GM12878 (cell line): ENCODE measurements around the gene ADAMTS18. TPM values are rescaled to one million over a fixed set of nuclear protein-coding genes. Genes with fewer than 3 reads are reported as not detected.

Experiments
- ATAC-seq: fragments of 200-7000 bp; cut with Tn5 transposase; 3 replicates; pipeline ENCODE4 v1.9.1; 2020; ENCODE audit warnings: mild to moderate bottlenecking, moderate library complexity
- BruUV-seq: library from RNA; stranded (reverse); fragments of 400-500 nt; replicated peaks from 2 replicates; lab custom pipeline; 2021; lab: Mats Ljungman, UMichigan
- CTCF ChIA-PET: fragments of 300-600 bp; sonication (Branson Sonifier 250); formaldehyde crosslinking; extraction: SDS; loops from one replicate; lab custom pipeline; 2021; ENCODE audit warnings: inconsistent platforms; lab: Yijun Ruan, JAX
- POLR2A ChIA-PET: fragments of 350-600 bp; formaldehyde crosslinking; extraction: SDS; loops from one replicate; lab custom pipeline; 2021; ENCODE audit warnings: inconsistent platforms; lab: Charles Lee
- RAD21 ChIA-PET: fragments of 300-600 bp; sonication (Branson Sonifier 250); formaldehyde crosslinking; loops from one replicate; lab custom pipeline; 2023; ENCODE audit warnings: antibody characterized with exemption; ENCODE audit not compliant: unreplicated experiment; lab: Charles Lee
- SMC1A ChIA-PET: fragments of 300-600 bp; sonication (Branson Sonifier 250); formaldehyde crosslinking; loops from one replicate; lab custom pipeline; 2023; ENCODE audit not compliant: unreplicated experiment, uncharacterized antibody; lab: Charles Lee
- DNase-seq: peaks from one replicate; pipeline ENCODE4 v3.0.0-alpha.2; 2011; ENCODE audit warnings: low read depth, low spot score
- FAIRE-seq: peaks from 3 replicates; lab custom pipeline; 2011; peaks lifted over from hg19 to GRCh38; lab: Jason Lieb, UNC
- H2AFZ ChIP-seq: 2 replicates; pipeline ENCODE4 v1.6.0; 2011; ENCODE audit warnings: low read depth, low read length, control low read depth; ENCODE audit not compliant: control insufficient read depth
- H3K27ac ChIP-seq: 2 replicates; pipeline ENCODE4 v1.5.1; 2011; ENCODE audit warnings: control low read depth; ENCODE audit not compliant: control insufficient read depth, insufficient read depth
- H3K27me3 ChIP-seq, 2 experiments: replicated peaks in 1 of 2; 2 replicates each; pipeline versions ENCODE4 v1.6.0 to v1.6.1; 2011; ENCODE audit warnings: low read length in 1 of 2; ENCODE audit not compliant: control insufficient read depth in 2 of 2, insufficient read depth in 2 of 2
- H3K36me3 ChIP-seq, 2 experiments: 2 replicates each; pipeline ENCODE4 v1.5.1; 2011; ENCODE audit warnings: low read length in 1 of 2; ENCODE audit not compliant: control insufficient read depth in 2 of 2, insufficient read depth in 2 of 2
- H3K4me1 ChIP-seq: 2 replicates; pipeline ENCODE4 v1.6.1; 2011; ENCODE audit warnings: mild to moderate bottlenecking, low read length, moderate library complexity, mixed read lengths; ENCODE audit not compliant: control insufficient read depth, insufficient read depth
- H3K4me2 ChIP-seq: 2 replicates; pipeline ENCODE4 v1.6.0; 2011; ENCODE audit warnings: control low read depth; ENCODE audit not compliant: control insufficient read depth, insufficient read depth
- H3K4me3 ChIP-seq: fragments of 200-600 bp; sonication (generic); 2 replicates; pipeline ENCODE4 v1.5.1; 2016
- H3K79me2 ChIP-seq: 2 replicates; pipeline ENCODE4 v1.6.0; 2011; ENCODE audit warnings: low read length; ENCODE audit not compliant: control insufficient read depth, insufficient read depth
- H3K9ac ChIP-seq: 2 replicates; pipeline ENCODE4 v1.8.0; 2011; ENCODE audit warnings: low read length, control low read depth, mixed read lengths; ENCODE audit not compliant: control insufficient read depth, insufficient read depth
- H3K9me3 ChIP-seq: replicated peaks from 3 replicates; pipeline ENCODE4 v1.5.1; 2011; ENCODE audit warnings: mild to moderate bottlenecking, low read length; ENCODE audit not compliant: control insufficient read depth, insufficient read depth
- H4K20me1 ChIP-seq: 2 replicates; pipeline ENCODE4 v1.6.0; 2011; ENCODE audit not compliant: control insufficient read depth, insufficient read depth
- in situ Hi-C: fragments of 300-500 bp; cut with MboI; formaldehyde crosslinking; loops from 9 replicates; pipeline ENCODE4 v1.14.3; 2018; ENCODE audit warnings: mixed read lengths
- intact Hi-C: fragments of 100-400 bp; cut with micrococcal nuclease; formaldehyde crosslinking; loops from one replicate; pipeline ENCODE4 v1.14.2; 2022; ENCODE audit not compliant: unreplicated experiment
- polyA plus RNA-seq, 11 experiments: library from polyadenylated mRNA; depleted of rRNA in 4 of 11; unstranded in 6 of 11; stranded (reverse) in 5 of 11; fragments of >200 nt; fragmentation: Nextera tagmentation in 4 of 11; fragmentation: Illumina TruSeq in 1 of 11; extraction: Ambion mirVana in 4 of 11; extraction: Trizol in 1 of 11; gene quantifications; 1 replicate in 1 of 11; 2 replicates in 10 of 11; pipeline versions ENCODE4 v1.2.1 to v1.2.3, GENCODE V29; 2011 to 2016; ENCODE audit warnings: inconsistent platforms in 2 of 11, missing spikeins in 2 of 11, low read depth in 1 of 11
- total RNA-seq, 4 experiments: library from RNA; depleted of rRNA in 3 of 4; stranded (reverse); fragments of >200 nt in 3 of 4; fragmentation: Illumina TruSeq in 1 of 4; extraction: Trizol in 1 of 4; gene quantifications; 2 replicates each; pipeline versions ENCODE4 v1.2.1 to v1.2.3, GENCODE V29; 2013 to 2021
- TF ChIP-seq, protein P1 (sequence below): IDR thresholded peaks from 2 replicates; pipeline ENCODE4 v1.6.1; 2012; ENCODE audit warnings: improper control_type of control experiment, low read depth, low read length; ENCODE audit not compliant: insufficient replicate concordance

Gene ADAMTS18
- total and polyA plus RNA-seq, 10 of the 15 experiments (the other 5 are each of a cell fraction or from before 2014, with no cell fraction given), result not detected

DNA sequence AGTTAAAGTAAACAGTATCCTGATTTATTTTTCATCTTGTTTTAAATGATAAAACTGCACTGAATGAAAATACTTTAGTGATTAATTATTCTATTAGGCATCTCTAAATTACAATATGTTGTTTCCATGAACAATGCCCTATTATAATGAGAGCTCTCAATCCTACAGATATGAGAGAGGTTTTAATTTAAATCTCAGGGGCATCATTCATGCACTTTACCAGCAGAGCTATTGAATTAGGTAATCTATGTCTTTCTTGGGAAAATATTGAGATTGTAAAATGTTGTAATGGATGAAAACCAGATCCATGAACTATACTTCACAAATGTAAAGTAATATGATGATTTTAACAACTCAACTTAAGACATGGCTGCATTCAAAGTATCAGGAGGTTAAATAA, 103.8 kb downstream of the ADAMTS18 start:
- no peak overlapping the region for H2AFZ ChIP-seq
- DNase-seq, result no peak
- H3K4me3 ChIP-seq, result no peak overlapping the region
- in situ Hi-C loops, result no loop called here
- H3K9ac ChIP-seq, result no peak overlapping the region
- POLR2A ChIA-PET, result no interaction called here
- CTCF ChIA-PET, result no interaction called here
- H4K20me1 ChIP-seq, result no peaks in the 10 kb centered on the region
- no peak for FAIRE-seq
- no peaks in the 10 kb centered on the region for H3K36me3 ChIP-seq
- H3K27ac ChIP-seq, result no peak overlapping the region
- intact Hi-C loops, result no loop called here
- no peaks in the 10 kb centered on the region for H3K79me2 ChIP-seq
- no peak overlapping the region for H3K4me2 ChIP-seq
- BruUV-seq, result no TSS peak
- SMC1A ChIA-PET, result no interaction called here
- no peak for ATAC-seq
- RAD21 ChIA-PET, result no interaction called here
- peaks cover 3% of the 10 kb centered on the region for H3K4me1 ChIP-seq
- H3K9me3 ChIP-seq, result no peaks in the 10 kb centered on the region
- no peaks in the 10 kb centered on the region for H3K27me3 ChIP-seq
- TF ChIP-seq, protein P1, sequence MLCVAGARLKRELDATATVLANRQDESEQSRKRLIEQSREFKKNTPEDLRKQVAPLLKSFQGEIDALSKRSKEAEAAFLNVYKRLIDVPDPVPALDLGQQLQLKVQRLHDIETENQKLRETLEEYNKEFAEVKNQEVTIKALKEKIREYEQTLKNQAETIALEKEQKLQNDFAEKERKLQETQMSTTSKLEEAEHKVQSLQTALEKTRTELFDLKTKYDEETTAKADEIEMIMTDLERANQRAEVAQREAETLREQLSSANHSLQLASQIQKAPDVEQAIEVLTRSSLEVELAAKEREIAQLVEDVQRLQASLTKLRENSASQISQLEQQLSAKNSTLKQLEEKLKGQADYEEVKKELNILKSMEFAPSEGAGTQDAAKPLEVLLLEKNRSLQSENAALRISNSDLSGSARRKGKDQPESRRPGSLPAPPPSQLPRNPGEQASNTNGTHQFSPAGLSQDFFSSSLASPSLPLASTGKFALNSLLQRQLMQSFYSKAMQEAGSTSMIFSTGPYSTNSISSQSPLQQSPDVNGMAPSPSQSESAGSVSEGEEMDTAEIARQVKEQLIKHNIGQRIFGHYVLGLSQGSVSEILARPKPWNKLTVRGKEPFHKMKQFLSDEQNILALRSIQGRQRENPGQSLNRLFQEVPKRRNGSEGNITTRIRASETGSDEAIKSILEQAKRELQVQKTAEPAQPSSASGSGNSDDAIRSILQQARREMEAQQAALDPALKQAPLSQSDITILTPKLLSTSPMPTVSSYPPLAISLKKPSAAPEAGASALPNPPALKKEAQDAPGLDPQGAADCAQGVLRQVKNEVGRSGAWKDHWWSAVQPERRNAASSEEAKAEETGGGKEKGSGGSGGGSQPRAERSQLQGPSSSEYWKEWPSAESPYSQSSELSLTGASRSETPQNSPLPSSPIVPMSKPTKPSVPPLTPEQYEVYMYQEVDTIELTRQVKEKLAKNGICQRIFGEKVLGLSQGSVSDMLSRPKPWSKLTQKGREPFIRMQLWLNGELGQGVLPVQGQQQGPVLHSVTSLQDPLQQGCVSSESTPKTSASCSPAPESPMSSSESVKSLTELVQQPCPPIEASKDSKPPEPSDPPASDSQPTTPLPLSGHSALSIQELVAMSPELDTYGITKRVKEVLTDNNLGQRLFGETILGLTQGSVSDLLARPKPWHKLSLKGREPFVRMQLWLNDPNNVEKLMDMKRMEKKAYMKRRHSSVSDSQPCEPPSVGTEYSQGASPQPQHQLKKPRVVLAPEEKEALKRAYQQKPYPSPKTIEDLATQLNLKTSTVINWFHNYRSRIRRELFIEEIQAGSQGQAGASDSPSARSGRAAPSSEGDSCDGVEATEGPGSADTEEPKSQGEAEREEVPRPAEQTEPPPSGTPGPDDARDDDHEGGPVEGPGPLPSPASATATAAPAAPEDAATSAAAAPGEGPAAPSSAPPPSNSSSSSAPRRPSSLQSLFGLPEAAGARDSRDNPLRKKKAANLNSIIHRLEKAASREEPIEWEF, result no peak
